ENCODE results near the gene CELSR1. TPM values are rescaled to one million over a fixed set of nuclear protein-coding genes. Genes with fewer than 3 reads are reported as not detected.

The CELSR1 gene
- total RNA-seq, 4 donors from 2014 or later, result 18.4 to 56.0 (median 31.0) TPM

DNA sequence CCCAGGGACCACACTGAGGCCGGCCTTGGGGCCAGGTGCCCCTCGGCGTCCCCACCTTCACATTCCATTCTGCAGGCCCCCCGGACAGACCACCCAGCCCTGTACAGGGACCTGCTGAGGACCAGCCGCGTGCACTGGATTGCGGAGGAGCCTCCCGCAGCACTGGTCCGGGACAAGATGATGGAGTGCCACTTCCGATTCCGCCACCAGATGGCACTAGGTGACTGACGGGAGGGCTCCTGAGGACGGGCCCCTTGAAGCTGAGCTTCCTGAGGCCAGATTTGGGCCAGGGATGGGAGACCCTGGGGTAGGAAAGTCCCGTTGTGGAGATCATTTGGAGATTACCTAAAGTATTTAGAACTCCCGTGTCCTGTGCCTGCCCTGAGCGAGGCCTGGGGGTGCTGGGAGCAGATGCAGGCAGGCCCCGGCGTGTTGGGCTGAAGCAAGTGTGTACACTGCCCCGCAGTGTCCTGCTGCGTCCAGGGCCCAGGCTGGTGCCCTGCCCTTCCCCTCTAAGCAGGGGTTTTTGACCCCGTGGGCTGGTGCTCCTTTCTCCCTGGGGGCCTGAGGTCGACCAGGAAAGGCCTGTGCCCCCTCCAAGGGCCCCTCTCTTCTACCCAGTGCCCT is 181.9 kb downstream of the CELSR1 start:
- WGBS, 2 donors, result 55 to 60% methylated on average over 10 to 11 of the region's 22 CpGs

DNA sequence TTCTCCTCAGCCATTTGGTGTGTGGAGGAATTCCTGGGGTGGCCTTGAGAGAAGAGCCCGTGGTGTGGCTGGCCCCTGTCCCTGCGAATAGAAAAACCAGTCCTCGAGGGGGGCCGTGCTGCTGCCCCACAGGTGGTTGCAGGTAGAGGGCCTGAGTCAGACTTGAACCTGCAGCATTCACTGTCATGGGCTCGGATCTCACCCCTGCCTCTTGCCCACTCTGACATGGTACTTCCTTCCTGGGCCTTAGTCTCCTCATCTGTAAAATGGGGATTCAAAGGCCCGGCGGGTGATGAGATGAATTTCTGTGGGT is 182.5 kb downstream of the CELSR1 start:
- TF ChIP-seq, protein P1, sequence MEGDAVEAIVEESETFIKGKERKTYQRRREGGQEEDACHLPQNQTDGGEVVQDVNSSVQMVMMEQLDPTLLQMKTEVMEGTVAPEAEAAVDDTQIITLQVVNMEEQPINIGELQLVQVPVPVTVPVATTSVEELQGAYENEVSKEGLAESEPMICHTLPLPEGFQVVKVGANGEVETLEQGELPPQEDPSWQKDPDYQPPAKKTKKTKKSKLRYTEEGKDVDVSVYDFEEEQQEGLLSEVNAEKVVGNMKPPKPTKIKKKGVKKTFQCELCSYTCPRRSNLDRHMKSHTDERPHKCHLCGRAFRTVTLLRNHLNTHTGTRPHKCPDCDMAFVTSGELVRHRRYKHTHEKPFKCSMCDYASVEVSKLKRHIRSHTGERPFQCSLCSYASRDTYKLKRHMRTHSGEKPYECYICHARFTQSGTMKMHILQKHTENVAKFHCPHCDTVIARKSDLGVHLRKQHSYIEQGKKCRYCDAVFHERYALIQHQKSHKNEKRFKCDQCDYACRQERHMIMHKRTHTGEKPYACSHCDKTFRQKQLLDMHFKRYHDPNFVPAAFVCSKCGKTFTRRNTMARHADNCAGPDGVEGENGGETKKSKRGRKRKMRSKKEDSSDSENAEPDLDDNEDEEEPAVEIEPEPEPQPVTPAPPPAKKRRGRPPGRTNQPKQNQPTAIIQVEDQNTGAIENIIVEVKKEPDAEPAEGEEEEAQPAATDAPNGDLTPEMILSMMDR (IDR thresholded peaks at IDR 0.05), result no peak
- TF ChIP-seq POLR2A (IDR thresholded peaks at IDR 0.05), result no peak
- H3K27ac ChIP-seq, result no peak overlapping the region
- no peak for DNase-seq
- peaks cover 0 to 7% of the 10 kb centered on the region in 2 donors for H3K4me1 ChIP-seq
- H3K36me3 ChIP-seq, result peaks cover 48 to 55% of the 10 kb centered on the region in 2 donors
- no peaks in the 10 kb centered on the region for H3K27me3 ChIP-seq
- intact Hi-C loops (cut with DNase I), result no loop called here
- H3K9me3 ChIP-seq, result no peaks in the 10 kb centered on the region
- H3K4me3 ChIP-seq (replicated peaks in 1 of 3), result no peak overlapping the region
- WGBS, 2 donors, result 80 to 83% methylated on average over 4 to 6 of the region's 7 CpGs

More for the DNA sequence above, 181.9 kb downstream of the CELSR1 start:
- peak; percentile 76 to 80 for DNase-seq
- Histone ChIP-seq H3K4me1 (peaks cover 0 to 7% of the 10 kb centered on the region in 2 donors), H3K36me3 (peaks cover 45 to 52% of the 10 kb centered on the region in 2 donors), H3K27ac (no peak overlapping the region), H3K4me3 (replicated peaks in 1 of 3) (no peak overlapping the region), H3K27me3 (no peaks in the 10 kb centered on the region), H3K9me3 (no peaks in the 10 kb centered on the region)
- intact Hi-C loops (cut with DNase I), result no loop called here
- TF ChIP-seq POLR2A (IDR thresholded peaks at IDR 0.05), result no peak
- TF ChIP-seq, protein P1 (IDR thresholded peaks at IDR 0.05), result peak; percentile 63 to 87 (median 72)

DNA sequence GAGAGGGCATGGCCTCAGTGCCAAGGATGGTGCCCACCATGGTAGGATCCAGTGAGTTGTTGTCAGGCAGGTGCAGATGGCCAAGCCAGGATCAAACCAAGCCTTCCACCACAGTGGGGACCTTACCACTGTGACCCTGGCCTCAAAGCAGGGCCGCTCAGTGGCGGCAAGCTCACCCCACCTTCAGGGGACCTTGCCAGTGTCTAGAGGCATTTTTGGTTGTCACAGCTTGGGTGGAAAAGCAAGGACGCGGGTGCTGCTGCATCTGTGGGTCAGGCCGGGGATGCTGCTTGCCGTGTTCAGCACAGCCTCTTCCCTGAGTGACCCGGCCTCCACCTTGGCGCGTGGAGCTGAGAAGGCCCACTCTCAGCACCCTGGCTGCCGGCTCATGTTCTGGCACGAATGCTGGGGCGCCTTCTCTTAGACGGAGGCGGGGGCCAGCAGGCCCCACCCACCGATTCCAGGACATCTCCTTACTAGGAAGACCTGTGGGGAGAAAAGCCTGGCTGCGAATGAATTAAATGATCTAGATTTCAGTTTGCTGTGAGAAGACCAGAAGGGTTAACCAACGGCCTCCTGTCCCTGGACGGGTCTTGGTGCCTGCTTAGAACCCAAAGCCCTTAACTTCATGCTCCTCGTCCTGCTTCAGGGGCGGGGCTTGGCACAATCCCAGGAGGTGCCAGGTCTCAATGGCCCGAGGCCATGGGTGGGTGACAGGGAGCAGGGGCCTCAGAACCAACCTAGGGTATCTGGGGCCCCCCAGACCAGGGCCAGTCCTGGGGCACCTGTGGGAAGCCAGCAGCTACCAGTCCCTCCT is 183.0 kb downstream of the CELSR1 start:
- Histone ChIP-seq H3K9me3 (no peaks in the 10 kb centered on the region), H3K27ac (no peak overlapping the region), H3K36me3 (peaks cover 48 to 55% of the 10 kb centered on the region in 2 donors), H3K27me3 (no peaks in the 10 kb centered on the region), H3K4me3 (replicated peaks in 1 of 3) (no peak overlapping the region), H3K4me1 (peaks cover 2 to 10% of the 10 kb centered on the region in 2 donors)
- DNase-seq, result no peak
- intact Hi-C loops (cut with DNase I), result no loop called here
- no peak for TF ChIP-seq POLR2A (IDR thresholded peaks at IDR 0.05)
- TF ChIP-seq, protein P1 (IDR thresholded peaks at IDR 0.05), result no peak
- WGBS, 2 donors, result 72 to 92% methylated on average over 15 to 16 of the region's 21 CpGs

DNA sequence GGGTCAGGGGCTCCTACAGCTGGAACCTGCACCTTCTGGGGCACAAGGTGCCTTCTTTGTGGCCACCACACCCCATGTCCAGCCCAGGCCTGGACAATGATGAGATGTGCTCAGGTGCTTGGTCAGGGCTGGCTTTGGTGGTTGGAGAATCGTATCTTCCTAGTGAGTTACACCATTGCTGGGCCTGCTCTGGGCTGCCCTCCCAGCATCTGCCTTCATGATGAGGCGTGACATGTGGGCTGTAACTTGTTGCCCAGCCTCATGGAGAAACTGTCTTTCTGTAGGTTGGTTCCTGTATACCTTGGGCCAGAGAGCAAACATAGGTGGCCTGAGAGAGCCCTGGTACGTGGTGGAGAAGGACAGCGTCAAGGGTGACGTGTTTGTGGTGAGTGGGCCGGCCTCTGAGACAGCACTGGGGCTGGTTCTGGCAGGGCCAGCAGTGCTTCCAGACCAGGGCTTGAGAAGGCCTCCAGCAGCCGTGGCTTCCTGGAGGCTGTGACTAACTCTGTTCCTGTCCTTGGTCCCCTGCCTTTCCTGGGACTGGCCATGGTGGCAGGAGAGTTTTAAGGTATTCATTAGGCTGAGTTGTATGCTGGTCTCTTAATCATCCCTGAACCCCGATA is 183.8 kb downstream of the CELSR1 start:
- Histone ChIP-seq H3K36me3 (peaks cover 48 to 58% of the 10 kb centered on the region in 2 donors), H3K9me3 (no peaks in the 10 kb centered on the region), H3K4me1 (peaks cover 7 to 13% of the 10 kb centered on the region in 2 donors), H3K27me3 (no peaks in the 10 kb centered on the region), H3K4me3 (replicated peaks in 1 of 3) (no peak overlapping the region), H3K27ac (no peak overlapping the region)
- no peak for DNase-seq
- no peak for TF ChIP-seq POLR2A (IDR thresholded peaks at IDR 0.05)
- TF ChIP-seq, protein P1 (IDR thresholded peaks at IDR 0.05), result no peak
- intact Hi-C loops (cut with DNase I), result no loop called here
- WGBS, 2 donors, result 81 to 97% methylated on average over 6 to 8 of the region's 8 CpGs

All from thyroid gland (tissue), 4 donors.